Peyer's patch (tissue), 4 donors: ENCODE data around the gene RIOK3. TPM values are rescaled to one million over a fixed set of nuclear protein-coding genes. Genes with fewer than 3 reads are reported as not detected.

ENCODE experiments used
- DNase-seq, 3 donors: peaks; one replicate each; pipeline ENCODE4 v3.0.0-alpha.2; 2017 to 2019
- H3K27ac ChIP-seq, 4 donors: fragments of 200-600 bp; sonication (generic); one replicate each; pipeline ENCODE4 v1.5.1; 2016 to 2019
- H3K27me3 ChIP-seq, 2 donors: fragments of 200-600 bp; sonication (generic); one replicate each; pipeline ENCODE4 v1.5.1; 2019
- H3K36me3 ChIP-seq, 3 donors: fragments of 200-600 bp; sonication (generic); one replicate each; pipeline ENCODE4 v1.5.1; 2016 to 2019
- H3K4me1 ChIP-seq, 4 donors: fragments of 200-600 bp; sonication (generic); one replicate each; pipeline ENCODE4 v1.5.1; 2016 to 2019
- H3K4me3 ChIP-seq, 4 donors: fragments of 200-600 bp; sonication (generic); 1 replicate in 3 of 4; 2 replicates in 1 of 4; pipeline ENCODE4 v1.5.1; 2016 to 2019; ENCODE audit warnings: mild to moderate bottlenecking in 1 of 4
- H3K9me3 ChIP-seq, 4 donors: fragments of 200-600 bp; sonication (generic); one replicate each; pipeline ENCODE4 v1.5.1; 2016 to 2019; ENCODE audit warnings: mild to moderate bottlenecking in 1 of 4
- CTCF ChIP-seq, 6 experiments: fragments of 450-650 bp in 4 of 6; fragments of 200-600 bp in 2 of 6; sonication (generic) in 1 of 6; IDR thresholded peaks; one replicate each; pipeline ENCODE4 v1.5.1; 2017 to 2019; ENCODE audit warnings: antibody characterized with exemption in 6 of 6, mild to moderate bottlenecking in 3 of 6, moderate library complexity in 1 of 6
- POLR2A ChIP-seq, 2 donors: fragments of 450-650 bp; IDR thresholded peaks; one replicate each; pipeline ENCODE4 v1.5.1; 2017; ENCODE audit warnings: antibody characterized with exemption in 2 of 2, mild to moderate bottlenecking in 2 of 2, moderate library complexity in 2 of 2
- total RNA-seq, 4 donors: library from RNA; depleted of rRNA; stranded (reverse); fragments of >200 nt; gene quantifications; one replicate each; pipeline ENCODE4 v1.1.0, GENCODE V29; 2016

The RIOK3 gene
- total RNA-seq, 4 donors from 2014 or later, result 66.0 to 262 (median 160) TPM

GRCh38 chr18:23493654-23494053 is 40.6 kb downstream of the RIOK3 start:
- no peaks in the 10 kb centered on the region for H3K27me3 ChIP-seq
- no peaks in the 10 kb centered on the region for H3K36me3 ChIP-seq
- DNase-seq, result no peak
- no peak for TF ChIP-seq POLR2A (IDR thresholded peaks at IDR 0.05)
- TF ChIP-seq CTCF (IDR thresholded peaks at IDR 0.05), result no peak
- H3K27ac ChIP-seq, result no peak overlapping the region
- H3K4me1 ChIP-seq, result no peaks in the 10 kb centered on the region
- no peak overlapping the region for H3K4me3 ChIP-seq
- H3K9me3 ChIP-seq, result no peaks in the 10 kb centered on the region

GRCh38 chr18:23494992-23495391 is 41.9 kb downstream of the RIOK3 start:
- Histone ChIP-seq H3K9me3 (no peaks in the 10 kb centered on the region), H3K36me3 (no peaks in the 10 kb centered on the region), H3K27me3 (no peaks in the 10 kb centered on the region), H3K27ac (no peak overlapping the region), H3K4me3 (no peak overlapping the region), H3K4me1 (no peaks in the 10 kb centered on the region)
- TF ChIP-seq POLR2A (IDR thresholded peaks at IDR 0.05) (no peak), CTCF (IDR thresholded peaks at IDR 0.05) (no peak)
- no peak for DNase-seq

GRCh38 chr18:23495723-23496440 is 42.8 kb downstream of the RIOK3 start:
- TF ChIP-seq POLR2A (IDR thresholded peaks at IDR 0.05) (no peak), CTCF (IDR thresholded peaks at IDR 0.05) (no peak)
- Histone ChIP-seq H3K4me3 (no peak overlapping the region), H3K27ac (peak overlapping the region in 1 of 4 donors; percentile 4), H3K9me3 (no peaks in the 10 kb centered on the region), H3K27me3 (no peaks in the 10 kb centered on the region), H3K36me3 (no peaks in the 10 kb centered on the region), H3K4me1 (no peaks in the 10 kb centered on the region)
- DNase-seq, result no peak

GRCh38 chr18:23498117-23498516 is 45.0 kb downstream of the RIOK3 start:
- TF ChIP-seq POLR2A (IDR thresholded peaks at IDR 0.05) (no peak), CTCF (IDR thresholded peaks at IDR 0.05) (no peak)
- Histone ChIP-seq H3K27ac (peak overlapping the region in 1 of 4 donors; percentile 39), H3K9me3 (no peaks in the 10 kb centered on the region), H3K27me3 (no peaks in the 10 kb centered on the region), H3K4me3 (no peak overlapping the region), H3K36me3 (no peaks in the 10 kb centered on the region), H3K4me1 (peaks cover 0 to 6% (median 2%) of the 10 kb centered on the region in 4 donors)
- no peak for DNase-seq

GRCh38 chr18:23498877-23499276 is 45.8 kb downstream of the RIOK3 start:
- Histone ChIP-seq H3K4me1 (peaks cover 0 to 6% (median 2%) of the 10 kb centered on the region in 4 donors), H3K27ac (peak overlapping the region in 1 of 4 donors; percentile 11), H3K9me3 (no peaks in the 10 kb centered on the region), H3K27me3 (no peaks in the 10 kb centered on the region), H3K4me3 (no peak overlapping the region), H3K36me3 (no peaks in the 10 kb centered on the region)
- peak in 2 of 3 donors; percentile 72 to 87 for DNase-seq
- TF ChIP-seq CTCF (IDR thresholded peaks at IDR 0.05), result peak; percentile 54 to 82 (median 66)
- TF ChIP-seq POLR2A (IDR thresholded peaks at IDR 0.05), result no peak
